Measurements from ENCODE around the gene ERV3-1.
"Not testable (repeated sequence)": the region's sequence is repeated elsewhere in the genome, so short reads cannot be mapped to it uniquely, and the experiment has no call there.

The ERV3-1 gene

GRCh38 chr7:64999165-65000004 lies 7.1 kb downstream of the ERV3-1 start:
- DNase-seq (ENCODE audit: low read depth), result no peak

DNA sequence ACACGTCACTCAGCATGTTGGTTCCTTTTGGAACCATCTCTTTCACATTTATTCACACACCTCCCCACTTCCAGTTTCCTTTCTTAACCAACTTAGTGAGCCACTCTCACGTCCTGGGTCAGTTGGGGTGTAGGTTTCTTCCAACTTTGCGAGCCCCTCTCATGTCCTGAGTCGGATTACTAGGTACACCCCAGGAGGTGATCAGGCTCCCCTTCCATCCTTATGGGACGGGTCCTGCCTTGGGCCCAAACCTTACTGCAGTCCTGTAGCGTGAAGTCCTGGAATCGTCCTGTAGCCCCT lies 7.7 kb downstream of the ERV3-1 start:
- no peak for DNase-seq (ENCODE audit: low read depth)

- DNase-seq (ENCODE audit: low read depth), result peak; percentile 36
These were observed 8.5 kb downstream of the ERV3-1 start for GRCh38 chr7:64997927-64998391.

DNA sequence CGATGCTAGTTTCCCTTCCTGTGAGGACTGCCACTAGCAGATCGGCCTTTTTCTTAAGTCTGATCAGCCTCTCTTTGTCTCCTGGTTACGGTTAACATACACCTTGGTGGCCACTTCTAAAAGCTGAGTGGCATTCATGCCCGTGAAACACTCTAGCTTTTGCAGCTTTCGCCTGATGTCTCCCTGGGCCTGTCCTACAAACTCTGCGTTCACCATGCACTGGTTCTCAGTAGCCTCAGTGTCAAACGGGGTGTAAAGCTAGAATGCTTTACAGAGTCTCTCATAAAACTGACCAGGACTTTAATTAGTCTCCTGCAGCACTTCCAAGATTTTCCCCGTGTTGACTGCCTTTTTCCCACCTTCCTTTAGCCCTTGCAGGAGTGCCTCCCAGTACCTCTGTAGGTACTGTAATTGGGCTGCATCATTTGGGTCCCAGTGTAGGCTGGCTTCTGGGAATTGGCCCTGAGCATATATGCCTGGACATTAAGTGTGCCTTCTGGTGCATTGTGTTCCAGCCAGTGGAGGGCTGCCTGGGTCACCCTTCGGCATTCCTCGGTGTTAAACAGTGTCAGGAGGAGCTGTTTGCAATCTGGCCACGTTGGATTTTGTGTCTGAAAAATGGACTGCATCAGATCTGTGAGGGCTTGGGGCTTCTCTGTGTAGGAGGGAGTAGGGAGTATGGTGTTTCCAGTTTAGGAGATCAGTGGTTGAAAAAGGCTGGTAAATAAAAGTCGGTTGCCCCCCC lies 9.2 kb downstream of the ERV3-1 start:
- no peak for DNase-seq (ENCODE audit: low read depth)

DNA sequence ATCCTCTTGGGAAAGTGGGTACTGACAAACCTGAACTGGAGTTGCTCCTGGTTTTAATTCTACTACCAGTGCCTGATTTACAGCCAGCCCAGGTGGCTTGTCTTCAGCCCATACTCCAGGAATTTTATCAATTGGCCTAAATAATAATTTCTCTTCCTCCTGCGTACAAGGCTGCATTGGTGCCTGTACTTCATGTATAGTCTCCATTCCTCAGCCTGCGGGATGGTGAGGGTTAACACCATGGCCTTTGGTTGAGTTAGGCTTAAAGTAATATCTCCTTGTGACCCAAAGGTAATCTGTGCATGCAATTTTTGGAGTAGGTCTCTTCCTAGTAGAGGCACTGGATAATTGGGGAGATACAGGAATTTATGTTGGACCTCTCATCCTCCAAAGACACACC lies 10.2 kb downstream of the ERV3-1 start:
- DNase-seq (ENCODE audit: low read depth), result no peak

- no peak for DNase-seq (ENCODE audit: low read depth)
These were observed 12.6 kb downstream of the ERV3-1 start for GRCh38 chr7:64993901-64994300.

DNA sequence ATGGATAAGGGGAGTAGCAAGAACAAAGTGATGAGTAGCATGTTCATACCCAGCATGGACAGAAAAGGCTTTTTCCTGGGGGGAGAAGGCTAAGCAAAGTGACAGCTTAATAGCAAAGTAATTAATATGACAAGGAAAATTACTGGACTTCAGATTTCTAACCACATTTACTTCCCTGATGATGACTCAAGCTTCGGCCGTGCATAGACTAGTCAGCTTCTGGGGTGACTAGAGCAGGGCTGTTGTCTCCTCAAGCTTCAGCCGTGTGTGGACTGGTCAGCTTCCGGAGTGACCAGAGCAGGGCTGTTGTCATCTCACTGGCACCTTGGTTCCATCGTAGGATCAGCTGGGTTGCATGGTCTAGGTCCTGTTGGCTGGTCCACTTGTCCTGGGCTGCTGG lies 13.5 kb downstream of the ERV3-1 start:
- DNase-seq (ENCODE audit: low read depth), result peak; percentile 47

DNA sequence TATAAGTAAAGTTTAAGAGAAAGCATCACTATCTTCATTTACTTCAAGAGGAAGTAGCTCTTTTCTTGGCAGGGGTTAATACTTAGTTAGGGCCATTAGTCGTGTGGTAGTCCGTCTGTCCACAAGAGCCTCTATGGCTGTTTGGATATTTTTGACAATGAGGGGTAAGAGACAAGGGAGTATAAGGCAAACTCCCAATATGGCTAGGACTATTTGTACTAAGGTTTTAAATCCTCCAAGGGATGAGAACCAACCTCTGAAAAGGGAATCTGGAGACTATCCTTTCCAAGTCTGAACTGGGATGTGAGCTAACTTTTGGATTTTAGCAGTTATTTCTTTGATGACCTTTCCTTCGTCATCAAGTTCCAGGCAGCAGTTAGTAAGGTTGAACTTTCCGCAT lies 15.6 kb downstream of the ERV3-1 start, which contains the start of gene ZNF117:
Gene ZNF117 (minus strand): TSS at position 101 of the 400 bp plus-strand sequence.
- DNase-seq (ENCODE audit: low read depth), result no peak

DNA sequence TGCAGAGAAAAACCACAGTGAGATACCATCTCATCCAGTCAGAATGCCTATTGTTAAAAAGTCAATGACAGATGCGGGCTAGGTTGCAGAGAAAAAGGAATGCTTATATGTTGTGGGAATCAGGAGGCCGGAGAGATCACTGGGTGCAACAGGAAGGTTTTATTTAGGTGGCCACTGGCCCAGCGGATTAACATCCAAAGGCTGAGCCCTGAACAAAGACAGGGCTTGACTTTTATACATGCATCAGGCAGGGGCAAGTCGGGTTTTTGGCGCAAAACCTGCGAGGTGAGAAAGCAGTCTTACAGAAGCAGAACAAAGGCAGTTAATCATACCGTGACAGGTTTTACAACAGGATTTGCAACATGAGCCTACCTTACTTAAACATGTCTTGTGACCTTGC lies 16.3 kb downstream of the ERV3-1 start:
- DNase-seq (ENCODE audit: low read depth), result no peak

DNA sequence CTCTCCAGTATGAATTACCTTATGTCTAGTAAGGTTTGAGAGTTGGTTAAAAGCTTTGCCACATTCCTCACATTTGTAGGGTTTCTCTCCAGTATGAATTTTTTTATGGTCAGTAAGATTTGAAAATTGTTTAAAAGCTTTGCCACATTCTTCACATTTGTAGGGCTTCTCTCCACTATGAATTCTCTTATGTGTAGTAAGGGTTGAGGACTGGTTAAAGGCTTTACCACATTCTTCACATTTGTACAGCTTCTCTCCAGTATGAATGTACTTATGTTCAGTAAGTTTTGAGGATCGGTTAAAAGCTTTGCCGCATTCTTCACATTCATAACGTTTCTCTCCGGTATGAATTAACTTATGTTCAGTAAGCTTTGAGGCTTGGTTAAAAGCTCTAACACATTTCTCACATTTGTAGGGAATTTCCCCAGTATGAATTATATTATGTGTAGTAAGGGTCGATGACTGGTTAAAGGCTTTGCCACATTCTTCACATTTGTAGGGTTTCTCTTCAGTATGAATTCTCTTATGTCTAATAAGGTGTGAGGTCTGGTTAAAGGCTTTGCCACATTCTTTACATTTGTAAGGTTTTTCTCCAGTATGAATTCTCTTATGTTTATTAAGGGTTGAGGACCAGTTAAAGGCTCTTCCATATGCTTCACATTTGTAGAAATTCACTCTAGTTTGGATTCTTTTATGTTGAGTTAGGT lies 27.8 kb downstream of the ERV3-1 start:
- no peak for DNase-seq (ENCODE audit: low read depth)

- no peak for DNase-seq (ENCODE audit: low read depth)
These were observed 40.9 kb downstream of the ERV3-1 start for GRCh38 chr7:64965594-64965993.

GRCh38 chr7:64959072-64959747 lies 47.3 kb downstream of the ERV3-1 start:
- DNase-seq (ENCODE audit: low read depth), result no peak

DNA sequence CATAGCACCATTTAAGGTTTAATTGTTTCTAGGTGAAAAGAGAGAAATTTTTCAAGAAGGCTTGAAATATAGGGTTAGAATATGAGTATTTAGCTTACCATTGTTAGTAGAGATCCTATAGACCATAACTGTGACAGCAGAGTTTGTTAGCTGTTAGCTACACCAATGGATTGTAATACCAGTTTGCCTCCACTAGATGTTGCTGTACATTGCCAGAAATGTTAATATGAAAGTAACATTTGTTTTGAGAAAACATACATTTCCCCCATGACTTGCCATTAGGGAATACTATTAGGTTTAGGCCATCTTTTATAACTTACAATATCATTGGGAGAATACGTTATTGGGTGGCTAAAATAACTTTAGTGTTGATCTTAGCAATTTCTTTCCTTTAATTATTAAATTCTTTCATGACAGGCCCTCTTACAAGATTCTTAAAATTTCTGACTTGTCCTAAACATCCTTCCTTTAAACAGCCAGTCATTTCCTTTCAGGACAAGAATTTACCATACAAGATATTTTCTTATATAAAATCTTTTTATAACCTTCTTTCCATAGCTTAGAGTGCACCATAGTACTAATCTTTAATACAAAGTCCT lies 55.1 kb downstream of the ERV3-1 start:
- DNase-seq (ENCODE audit: low read depth), result peak; percentile 56

GRCh38 chr7:64950673-64951072 lies 55.8 kb downstream of the ERV3-1 start:
- DNase-seq (ENCODE audit: low read depth), result not testable (repeated sequence)

DNA sequence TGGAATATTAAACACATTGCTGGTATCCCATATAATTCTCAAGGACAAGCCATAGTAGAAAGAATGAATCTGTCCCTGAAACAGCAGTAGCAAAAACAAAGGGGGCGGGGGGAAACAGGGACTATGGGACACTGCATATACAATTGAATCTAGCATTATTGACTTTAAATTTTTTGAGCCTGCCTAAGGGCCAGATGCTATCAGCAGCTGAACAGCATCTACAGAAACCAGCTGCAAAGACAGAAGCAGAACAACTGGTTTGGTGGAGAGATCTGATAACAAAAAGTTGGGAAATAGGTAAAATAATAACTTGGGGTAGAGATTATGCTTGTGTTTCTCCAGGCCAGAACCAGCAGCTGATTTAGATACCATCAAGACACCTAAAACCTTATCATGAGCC lies 57.7 kb downstream of the ERV3-1 start:
- DNase-seq (ENCODE audit: low read depth), result not testable (repeated sequence)

GRCh38 chr7:64947252-64948000 lies 59.1 kb downstream of the ERV3-1 start:
- DNase-seq (ENCODE audit: low read depth), result no peak

GRCh38 chr7:64946772-64947171 lies 59.7 kb downstream of the ERV3-1 start:
- peak; percentile 15 for DNase-seq (ENCODE audit: low read depth)

GRCh38 chr7:64945503-64946175 lies 60.8 kb downstream of the ERV3-1 start:
- no peak for DNase-seq (ENCODE audit: low read depth)

- DNase-seq (ENCODE audit: low read depth), result not testable (repeated sequence)
These were observed 61.6 kb downstream of the ERV3-1 start for GRCh38 chr7:64944667-64945502.

Measured in ELR (cell line).